HUES64 (cell line): ENCODE results near the gene PPL.
"Not testable (repeated sequence)": the region's sequence is repeated elsewhere in the genome, so short reads cannot be mapped to it uniquely, and the experiment has no call there.

Source experiments
- H3K27ac ChIP-seq: 2 replicates; pipeline ENCODE4 v1.7.0; 2013; ENCODE audit warnings: low read depth, low read length, inconsistent platforms
- H3K27me3 ChIP-seq: 2 replicates; pipeline ENCODE4 v1.6.1; 2013; ENCODE audit warnings: mild to moderate bottlenecking, low read length; ENCODE audit not compliant: insufficient read depth
- H3K36me3 ChIP-seq: 2 replicates; pipeline ENCODE4 v1.6.1; 2013; ENCODE audit warnings: mild to moderate bottlenecking, low read length; ENCODE audit not compliant: insufficient read depth
- H3K4me1 ChIP-seq: 2 replicates; pipeline ENCODE4 v1.6.1; 2013; ENCODE audit warnings: mild to moderate bottlenecking, low read length, moderate library complexity; ENCODE audit not compliant: insufficient read depth
- H3K4me3 ChIP-seq: 2 replicates; pipeline ENCODE4 v1.5.1; 2013; ENCODE audit warnings: mild to moderate bottlenecking, low read length, moderate library complexity
- H3K9ac ChIP-seq: 2 replicates; pipeline ENCODE4 v1.6.1; 2013; ENCODE audit warnings: mild to moderate bottlenecking, low read depth, low read length
- H3K9me3 ChIP-seq: 2 replicates; pipeline ENCODE4 v1.6.1; 2013; ENCODE audit warnings: low read depth, low read length; ENCODE audit not compliant: insufficient read depth
- WGBS: fragments of 150-250, 120-280 bp; methylation state at CpG from one replicate; pipeline ENCODE4 v1.1.7; 2013; ENCODE audit warnings: missing lambda C conversion rate; 5-methylcytosine and 5-hydroxymethylcytosine counted together

PPL gene

DNA sequence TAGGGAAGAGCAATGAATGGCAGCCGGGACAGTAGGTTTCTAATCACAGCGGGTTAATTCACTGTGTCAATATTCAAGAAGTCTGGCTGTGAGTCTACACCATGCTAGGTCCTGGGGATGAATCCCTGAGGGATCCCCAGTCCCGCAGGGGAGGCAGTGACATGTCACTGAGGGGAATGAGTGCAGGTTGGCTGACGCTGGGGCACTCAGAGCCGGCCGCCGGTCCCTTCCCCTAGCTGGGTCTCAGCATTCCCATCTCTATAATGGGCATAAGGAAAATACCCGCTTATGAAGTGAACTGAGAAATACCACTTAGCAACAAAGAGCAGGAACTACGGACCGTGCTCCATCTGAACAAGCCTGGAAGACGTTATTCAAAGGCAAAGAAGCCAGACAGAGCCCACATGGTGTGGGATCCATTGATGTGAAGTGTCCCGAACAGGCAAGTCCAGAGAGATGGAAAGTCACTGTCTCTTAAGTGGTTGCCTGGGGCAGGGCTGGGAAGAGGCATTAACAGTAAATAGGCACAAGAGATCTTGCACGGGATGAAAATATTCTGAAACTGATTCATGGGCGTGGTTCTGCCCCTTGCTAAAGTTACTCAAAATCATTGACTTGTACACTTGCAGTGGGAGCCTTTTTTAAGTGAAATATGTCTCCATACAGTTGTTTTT is 31.9 kb downstream of the PPL start:
- Histone ChIP-seq H3K4me1 (no peaks in the 10 kb centered on the region), H3K9me3 (no peaks in the 10 kb centered on the region), H3K36me3 (peaks cover 7% of the 10 kb centered on the region; the same call in 1 of the 2 replicates), H3K9ac (no peak overlapping the region), H3K4me3 (no peak overlapping the region), H3K27ac (no peak overlapping the region), H3K27me3 (no peaks in the 10 kb centered on the region)
- 91% methylated on average over 14 of the region's 14 CpGs for WGBS

- H3K4me1 ChIP-seq = no peaks in the 10 kb centered on the region
- 84% methylated on average over 16 of the region's 16 CpGs for WGBS
- H3K9me3 ChIP-seq = no peaks in the 10 kb centered on the region
- H3K9ac ChIP-seq = no peak overlapping the region
- H3K36me3 ChIP-seq = peaks cover 12% of the 10 kb centered on the region; the same call in 1 of the 2 replicates
- no peak overlapping the region for H3K4me3 ChIP-seq
- H3K27me3 ChIP-seq = no peaks in the 10 kb centered on the region
- no peak overlapping the region for H3K27ac ChIP-seq
Observed at GRCh38 chr16:4904108-4904941, 32.6 kb downstream of the PPL start.

- Histone ChIP-seq H3K4me1 (no peaks in the 10 kb centered on the region), H3K27me3 (no peaks in the 10 kb centered on the region), H3K27ac (no peak overlapping the region), H3K9me3 (no peaks in the 10 kb centered on the region), H3K36me3 (peaks cover 32% of the 10 kb centered on the region), H3K9ac (no peak overlapping the region), H3K4me3 (no peak overlapping the region)
- 94% methylated on average over 13 of the region's 13 CpGs for WGBS
Observed at GRCh38 chr16:4902038-4902437, 34.9 kb downstream of the PPL start.

DNA sequence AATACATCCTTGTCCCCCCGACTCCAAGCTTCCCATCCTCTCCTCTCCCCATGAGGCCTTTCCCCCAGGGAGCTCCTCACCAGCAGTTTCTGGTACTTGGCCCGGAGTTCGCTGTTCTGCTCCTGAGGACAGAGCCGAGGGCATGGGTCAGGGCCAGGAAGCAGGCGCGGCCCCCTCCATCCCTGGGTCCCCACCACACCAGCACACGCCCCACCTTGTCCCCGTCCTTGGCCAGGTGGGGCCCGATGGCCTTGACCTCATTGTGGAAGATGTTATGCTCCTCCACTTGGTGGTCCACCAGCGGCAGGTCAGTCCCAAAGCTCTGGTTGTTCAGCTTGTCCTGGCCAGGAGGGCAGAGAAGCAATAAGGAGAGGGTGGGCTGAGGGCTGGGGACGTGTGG is 36.2 kb downstream of the PPL start:
- H3K36me3 ChIP-seq = peaks cover 44% of the 10 kb centered on the region
- no peaks in the 10 kb centered on the region for H3K4me1 ChIP-seq
- no peak overlapping the region for H3K9ac ChIP-seq
- H3K27me3 ChIP-seq = no peaks in the 10 kb centered on the region
- no peak overlapping the region for H3K4me3 ChIP-seq
- H3K27ac ChIP-seq = no peak overlapping the region
- WGBS = 91% methylated on average over 11 of the region's 11 CpGs
- no peaks in the 10 kb centered on the region for H3K9me3 ChIP-seq

GRCh38 chr16:4900036-4900435 is 36.9 kb downstream of the PPL start:
- H3K9ac ChIP-seq = no peak overlapping the region
- H3K36me3 ChIP-seq = peaks cover 51% of the 10 kb centered on the region
- no peaks in the 10 kb centered on the region for H3K4me1 ChIP-seq
- no peak overlapping the region for H3K4me3 ChIP-seq
- H3K27me3 ChIP-seq = no peaks in the 10 kb centered on the region
- 92% methylated on average over 5 of the region's 8 CpGs for WGBS
- H3K9me3 ChIP-seq = no peaks in the 10 kb centered on the region
- H3K27ac ChIP-seq = no peak overlapping the region

- H3K4me3 ChIP-seq = no peak overlapping the region
- 91% methylated on average over 6 of the region's 6 CpGs for WGBS
- no peak overlapping the region for H3K9ac ChIP-seq
- peaks cover 56% of the 10 kb centered on the region for H3K36me3 ChIP-seq
- H3K27me3 ChIP-seq = no peaks in the 10 kb centered on the region
- H3K27ac ChIP-seq = no peak overlapping the region
- no peaks in the 10 kb centered on the region for H3K9me3 ChIP-seq
- H3K4me1 ChIP-seq = no peaks in the 10 kb centered on the region
Observed at GRCh38 chr16:4899474-4899846, 37.5 kb downstream of the PPL start.

GRCh38 chr16:4898811-4899473 is 38.0 kb downstream of the PPL start:
- Histone ChIP-seq H3K27ac (no peak overlapping the region), H3K4me3 (no peak overlapping the region), H3K36me3 (peaks cover 60% of the 10 kb centered on the region), H3K4me1 (no peaks in the 10 kb centered on the region), H3K9me3 (no peaks in the 10 kb centered on the region), H3K27me3 (no peaks in the 10 kb centered on the region), H3K9ac (no peak overlapping the region)
- 94% methylated on average over 28 of the region's 28 CpGs for WGBS

GRCh38 chr16:4897328-4897727 is 39.6 kb downstream of the PPL start:
- Histone ChIP-seq H3K4me3 (no peak overlapping the region), H3K9me3 (no peaks in the 10 kb centered on the region), H3K9ac (no peak overlapping the region), H3K4me1 (no peaks in the 10 kb centered on the region), H3K36me3 (peaks cover 70% of the 10 kb centered on the region), H3K27me3 (no peaks in the 10 kb centered on the region), H3K27ac (no peak overlapping the region)
- 97% methylated on average over 7 of the region's 7 CpGs for WGBS

DNA sequence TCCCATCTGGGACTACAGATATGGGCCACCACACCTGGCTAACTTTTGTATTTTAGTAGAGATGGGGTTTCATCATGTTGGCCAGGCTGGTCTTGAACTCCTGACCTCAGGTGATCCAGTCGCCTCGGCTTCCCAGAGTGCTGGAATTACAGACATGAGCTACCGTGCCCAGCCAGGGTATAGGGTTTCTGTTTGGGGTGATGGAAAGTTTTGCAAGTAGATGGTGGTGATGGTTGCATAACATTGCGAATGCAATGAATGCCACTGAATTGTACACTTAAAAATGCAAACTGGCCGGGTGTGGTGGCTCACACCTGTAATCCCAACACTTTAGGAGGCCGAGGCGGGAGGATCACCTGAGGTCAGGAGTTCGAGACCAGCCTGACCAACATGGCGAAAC is 40.2 kb downstream of the PPL start:
- H3K36me3 ChIP-seq = peaks cover 66% of the 10 kb centered on the region
- H3K9me3 ChIP-seq, H3K4me3 ChIP-seq, H3K9ac ChIP-seq, H3K27me3 ChIP-seq, H3K27ac ChIP-seq, H3K4me1 ChIP-seq: not testable (repeated sequence)
- 95% methylated on average over 7 of the region's 9 CpGs for WGBS

DNA sequence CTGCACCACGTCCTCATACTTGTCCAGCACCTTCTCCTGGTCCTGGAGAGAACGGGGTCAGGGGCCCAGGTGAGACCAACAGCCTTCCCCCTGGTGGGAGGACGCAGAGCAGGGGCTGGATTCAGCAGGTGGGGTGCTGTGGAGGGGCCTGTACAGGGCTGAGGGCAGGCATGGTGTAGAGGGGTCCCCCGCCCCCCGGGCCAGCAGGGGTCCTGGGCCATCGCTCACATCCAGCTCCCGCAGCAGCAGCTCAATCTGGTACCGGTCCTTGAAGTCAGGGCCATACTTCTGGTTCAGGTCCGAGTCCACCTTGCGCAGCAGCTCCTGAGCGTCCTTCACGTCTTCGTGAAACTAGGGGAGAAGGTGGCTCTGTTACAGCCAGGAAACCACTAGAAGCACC is 41.6 kb downstream of the PPL start:
- WGBS = 92% methylated on average over 13 of the region's 13 CpGs
- Histone ChIP-seq H3K9me3 (no peaks in the 10 kb centered on the region), H3K27ac (no peak overlapping the region), H3K27me3 (no peaks in the 10 kb centered on the region), H3K36me3 (peaks cover 79% of the 10 kb centered on the region), H3K9ac (no peak overlapping the region), H3K4me3 (no peak overlapping the region), H3K4me1 (no peaks in the 10 kb centered on the region)
